Esophagus (tissue), 2 donors: Measurements from ENCODE around the gene NPAS3. TPM values are rescaled to one million over a fixed set of nuclear protein-coding genes. Genes with fewer than 3 reads are reported as not detected.

Experiments
- H3K27ac ChIP-seq, 2 donors: one replicate each; pipeline ENCODE4 v1.5.1; 2013; ENCODE audit warnings: low read depth in 2 of 2, mild to moderate bottlenecking in 2 of 2, inconsistent platforms in 1 of 2, low read length in 1 of 2, moderate library complexity in 1 of 2
- H3K27me3 ChIP-seq, 2 donors: one replicate each; pipeline ENCODE4 v1.6.1; 2013; ENCODE audit warnings: low read length in 2 of 2, control low read depth in 1 of 2, mild to moderate bottlenecking in 1 of 2; ENCODE audit not compliant: insufficient read depth in 2 of 2, control insufficient read depth in 1 of 2
- H3K36me3 ChIP-seq, 2 donors: one replicate each; pipeline ENCODE4 v1.6.1; 2013; ENCODE audit warnings: low read length in 1 of 2; ENCODE audit not compliant: control insufficient read depth in 2 of 2, insufficient read depth in 2 of 2
- H3K4me1 ChIP-seq, 2 donors: one replicate each; pipeline ENCODE4 v1.6.1; 2013; ENCODE audit warnings: low read length in 1 of 2; ENCODE audit not compliant: control insufficient read depth in 2 of 2, insufficient read depth in 2 of 2
- H3K4me3 ChIP-seq, 2 donors: one replicate each; pipeline ENCODE4 v1.5.1; 2013; ENCODE audit warnings: low read length in 2 of 2, mild to moderate bottlenecking in 2 of 2, low read depth in 1 of 2, moderate library complexity in 1 of 2
- H3K9me3 ChIP-seq, 2 donors: one replicate each; pipeline ENCODE4 v1.6.1; 2013; ENCODE audit warnings: mild to moderate bottlenecking in 2 of 2, low read depth in 1 of 2, low read length in 1 of 2, moderate library complexity in 1 of 2; ENCODE audit not compliant: control insufficient read depth in 2 of 2, insufficient read depth in 1 of 2
- WGBS, 2 donors: extraction: QIAGEN DNeasy Blood & Tissue Kit; methylation state at CpG; one replicate each; pipeline ENCODE4 v1.1.7; 2013; 5-methylcytosine and 5-hydroxymethylcytosine counted together
- polyA plus RNA-seq, 2 donors: library from polyadenylated mRNA; stranded (reverse); fragments of 200-250 nt; gene quantifications; one replicate each; pipeline ENCODE4 v1.2.3, GENCODE V29; 2013
- donor health status: healthy with polysubstance abuse.
- donor health status: Bipolar disorder and iron deficiency.

The NPAS3 gene
- polyA plus RNA-seq, 2 donors, result 0.08 to 0.13 TPM

GRCh38 chr14:33776871-33777270 is 838.2 kb downstream of the NPAS3 start:
- 93 to 94% methylated on average over 6 of the region's 6 CpGs for WGBS, 2 donors
- Histone ChIP-seq H3K4me1 (no peaks in the 10 kb centered on the region), H3K27me3 (no peaks in the 10 kb centered on the region), H3K4me3 (no peak overlapping the region), H3K27ac (no peak overlapping the region), H3K36me3 (no peaks in the 10 kb centered on the region), H3K9me3 (no peaks in the 10 kb centered on the region)

GRCh38 chr14:33777681-33778080 is 839.0 kb downstream of the NPAS3 start:
- H3K4me3 ChIP-seq, result no peak overlapping the region
- no peaks in the 10 kb centered on the region for H3K27me3 ChIP-seq
- H3K27ac ChIP-seq, result no peak overlapping the region
- 38 to 57% methylated on average over 7 of the region's 7 CpGs for WGBS, 2 donors
- no peaks in the 10 kb centered on the region for H3K36me3 ChIP-seq
- H3K4me1 ChIP-seq, result no peaks in the 10 kb centered on the region
- no peaks in the 10 kb centered on the region for H3K9me3 ChIP-seq

- WGBS, 2 donors, result 69 to 81% methylated on average over 4 of the region's 4 CpGs
- H3K4me1 ChIP-seq, result no peaks in the 10 kb centered on the region
- H3K9me3 ChIP-seq, result no peaks in the 10 kb centered on the region
- no peak overlapping the region for H3K4me3 ChIP-seq
- no peaks in the 10 kb centered on the region for H3K27me3 ChIP-seq
- no peaks in the 10 kb centered on the region for H3K36me3 ChIP-seq
- H3K27ac ChIP-seq, result no peak overlapping the region
Measured at GRCh38 chr14:33780035-33780434, 841.4 kb downstream of the NPAS3 start.

- no peak overlapping the region for H3K4me3 ChIP-seq
- no peaks in the 10 kb centered on the region for H3K9me3 ChIP-seq
- no peak overlapping the region for H3K27ac ChIP-seq
- H3K36me3 ChIP-seq, result no peaks in the 10 kb centered on the region
- no peaks in the 10 kb centered on the region for H3K4me1 ChIP-seq
- no peaks in the 10 kb centered on the region for H3K27me3 ChIP-seq
- WGBS, 2 donors, result 39 to 51% methylated on average over 2 of the region's 2 CpGs
Measured at GRCh38 chr14:33781236-33781635, 842.6 kb downstream of the NPAS3 start.

GRCh38 chr14:33782923-33783322 is 844.2 kb downstream of the NPAS3 start:
- H3K9me3 ChIP-seq, result no peaks in the 10 kb centered on the region
- no peak overlapping the region for H3K27ac ChIP-seq
- H3K4me1 ChIP-seq, result no peaks in the 10 kb centered on the region
- no peaks in the 10 kb centered on the region for H3K27me3 ChIP-seq
- H3K4me3 ChIP-seq, result no peak overlapping the region
- 93% methylated on average over 6 of the region's 6 CpGs for WGBS, 2 donors
- H3K36me3 ChIP-seq, result no peaks in the 10 kb centered on the region

DNA sequence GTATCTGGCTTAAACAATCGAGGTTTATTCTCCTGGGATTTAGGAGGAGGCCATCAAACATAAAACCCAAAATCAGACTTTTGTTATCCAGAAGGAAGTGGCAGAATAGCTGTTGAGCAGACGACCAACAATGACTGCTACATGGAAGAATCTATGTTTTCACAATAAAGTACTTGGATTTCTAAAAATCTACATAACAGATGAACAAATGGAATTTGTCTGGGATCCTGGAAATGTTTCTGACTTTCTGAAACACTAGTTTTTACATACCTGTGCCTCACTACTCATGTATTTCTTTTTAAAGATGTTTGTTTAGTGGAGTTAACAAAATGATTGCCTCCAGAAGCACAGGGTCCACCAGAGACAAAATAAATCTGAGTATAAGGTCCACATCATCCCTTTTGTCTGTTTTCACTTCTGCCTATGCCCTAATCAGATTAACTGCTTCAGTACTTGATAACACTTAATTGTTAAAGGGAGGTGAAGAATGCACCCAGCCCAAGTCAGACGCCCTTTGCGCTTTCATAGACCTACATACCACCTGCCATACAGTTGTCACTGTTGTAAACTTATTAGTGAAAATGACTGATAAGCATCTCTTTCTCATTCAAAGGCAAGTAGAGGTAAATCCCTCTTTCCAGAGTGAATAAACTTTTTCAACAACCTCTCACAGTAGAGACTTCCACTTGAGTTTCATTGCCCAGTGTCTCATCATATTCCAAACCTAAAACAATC is 847.6 kb downstream of the NPAS3 start:
- H3K27ac ChIP-seq, result no peak overlapping the region
- no peaks in the 10 kb centered on the region for H3K36me3 ChIP-seq
- H3K27me3 ChIP-seq, result no peaks in the 10 kb centered on the region
- no peak overlapping the region for H3K4me3 ChIP-seq
- no peaks in the 10 kb centered on the region for H3K4me1 ChIP-seq
- H3K9me3 ChIP-seq, result no peaks in the 10 kb centered on the region
- 80 to 83% methylated on average over 4 of the region's 4 CpGs for WGBS, 2 donors

- H3K9me3 ChIP-seq, result no peaks in the 10 kb centered on the region
- 89 to 93% methylated on average over 11 of the region's 11 CpGs for WGBS, 2 donors
Measured at GRCh38 chr14:33788161-33788560, 849.5 kb downstream of the NPAS3 start.

GRCh38 chr14:33790996-33791395 is 852.3 kb downstream of the NPAS3 start:
- Histone ChIP-seq H3K4me1 (no peaks in the 10 kb centered on the region), H3K27ac (no peak overlapping the region), H3K36me3 (no peaks in the 10 kb centered on the region), H3K27me3 (no peaks in the 10 kb centered on the region), H3K9me3 (no peaks in the 10 kb centered on the region), H3K4me3 (no peak overlapping the region)
- WGBS, 2 donors, result 81 to 86% methylated on average over 9 of the region's 9 CpGs

More at GRCh38 chr14:33788161-33788560, 849.5 kb downstream of the NPAS3 start:
- no peaks in the 10 kb centered on the region for H3K36me3 ChIP-seq
- no peaks in the 10 kb centered on the region for H3K27me3 ChIP-seq
- H3K27ac ChIP-seq, result no peak overlapping the region
- no peaks in the 10 kb centered on the region for H3K4me1 ChIP-seq
- no peak overlapping the region for H3K4me3 ChIP-seq

GRCh38 chr14:33792009-33792719 is 853.5 kb downstream of the NPAS3 start:
- Histone ChIP-seq H3K27me3 (no peaks in the 10 kb centered on the region), H3K9me3 (no peaks in the 10 kb centered on the region), H3K27ac (no peak overlapping the region), H3K4me1 (no peaks in the 10 kb centered on the region), H3K36me3 (no peaks in the 10 kb centered on the region), H3K4me3 (no peak overlapping the region)
- WGBS, 2 donors, result 52 to 54% methylated on average over 8 of the region's 8 CpGs
